ENCODE results near the gene F13A1.

GRCh38 chr6:6131492-6132109 lies 188.9 kb downstream of the F13A1 start:
- TF ChIP-seq CREB5 (CRISPR knock-in tag; IDR thresholded peaks at IDR 0.05; ENCODE audit: low read depth), result no peak
- no peak for TF ChIP-seq TCF4 (CRISPR knock-in tag; IDR thresholded peaks at IDR 0.05; ENCODE audit: borderline replicate concordance)
- no peak for TF ChIP-seq PATZ1 (CRISPR knock-in tag; IDR thresholded peaks at IDR 0.05; ENCODE audit: borderline replicate concordance)
- no peak for TF ChIP-seq ARNTL (CRISPR knock-in tag; IDR thresholded peaks at IDR 0.05; ENCODE audit: borderline replicate concordance, low read depth)
- TF ChIP-seq RARB (CRISPR knock-in tag; IDR thresholded peaks at IDR 0.05), result no peak

Data from SK-N-SH treated with all-trans-retinoic acid at 6 μM for 48 hours (cell line).